OCI-LY7 (cell line): ENCODE data around the gene DZIP1L. TPM values are rescaled to one million over a fixed set of nuclear protein-coding genes. Genes with fewer than 3 reads are reported as not detected.

Experiments used
- BruUV-seq: library from RNA; stranded (reverse); fragments of 400-500 nt; replicated peaks from 2 replicates; lab custom pipeline; 2021; lab: Mats Ljungman, UMichigan
- CTCF ChIA-PET: fragments of 300-600 bp; sonication (Branson Sonifier 250); formaldehyde crosslinking; loops from one replicate; lab custom pipeline; 2022; ENCODE audit warnings: antibody characterized with exemption; ENCODE audit not compliant: unreplicated experiment; lab: Charles Lee
- POLR2A ChIA-PET: fragments of 300-600 bp; sonication (Branson Sonifier 250); formaldehyde crosslinking; loops from one replicate; lab custom pipeline; 2022; ENCODE audit warnings: antibody characterized with exemption; lab: Charles Lee
- DNase-seq: peaks from one replicate; pipeline ENCODE4 v3.0.0-alpha.2; 2015; ENCODE audit warnings: low spot score
- H2AFZ ChIP-seq: fragments of 200-600 bp; sonication (generic), shearing (Covaris generic); 2 replicates; pipeline ENCODE4 v1.6.1; 2014; ENCODE audit warnings: mild to moderate bottlenecking, antibody characterized with exemption, low read length, moderate library complexity
- H3K27ac ChIP-seq: fragments of 200-600 bp; sonication (generic); 2 replicates; pipeline ENCODE4 v1.5.1; 2014; ENCODE audit warnings: mixed run types, low read depth, mild to moderate bottlenecking, moderate library complexity, low read length, inconsistent platforms; ENCODE audit not compliant: poor library complexity, severe bottlenecking
- H3K36me3 ChIP-seq: fragments of 200-600 bp; sonication (generic); 2 replicates; pipeline ENCODE4 v1.6.1; 2014; ENCODE audit warnings: mild to moderate bottlenecking, antibody characterized with exemption, low read length, moderate library complexity, mixed read lengths; ENCODE audit not compliant: insufficient read depth
- H3K4me1 ChIP-seq: fragments of 200-600 bp; sonication (generic); 2 replicates; pipeline ENCODE4 v1.5.1; 2014; ENCODE audit warnings: mild to moderate bottlenecking, low read length; ENCODE audit not compliant: insufficient read depth, poor library complexity, severe bottlenecking
- H3K4me2 ChIP-seq: fragments of 200-600 bp; sonication (generic); 2 replicates; pipeline ENCODE4 v1.6.1; 2014; ENCODE audit warnings: mild to moderate bottlenecking, low read length
- H3K4me3 ChIP-seq: fragments of 200-600 bp; sonication (generic); 2 replicates; pipeline ENCODE4 v1.5.1; 2014; ENCODE audit warnings: mild to moderate bottlenecking, low read depth, low read length; ENCODE audit not compliant: poor library complexity, severe bottlenecking
- H3K79me2 ChIP-seq: fragments of 200-600 bp; sonication (generic); 2 replicates; pipeline ENCODE4 v1.6.1; 2016; ENCODE audit warnings: low read depth, mild to moderate bottlenecking, low read length, moderate library complexity, mixed read lengths; ENCODE audit not compliant: insufficient read depth
- H3K9me2 ChIP-seq: fragments of 200-600 bp; sonication (generic); 2 replicates; pipeline ENCODE4 v1.6.1; 2016; ENCODE audit warnings: mild to moderate bottlenecking, low read length, mixed read lengths; ENCODE audit not compliant: insufficient read depth
- H3K9me3 ChIP-seq: fragments of 200-600 bp; sonication (generic); 2 replicates; pipeline ENCODE4 v1.6.1; 2014; ENCODE audit warnings: mild to moderate bottlenecking, mixed run types, low read length, mixed read lengths
- H4K20me1 ChIP-seq: fragments of 200-600 bp; sonication (generic); 2 replicates; pipeline ENCODE4 v1.6.1; 2014; ENCODE audit warnings: mild to moderate bottlenecking, antibody characterized with exemption, low read length, moderate library complexity, mixed read lengths; ENCODE audit not compliant: insufficient read depth
- CTCF ChIP-seq: fragments of 200-600 bp; sonication (generic); conservative IDR thresholded peaks from 2 replicates; pipeline ENCODE4 v1.5.1; 2014; ENCODE audit warnings: mild to moderate bottlenecking, antibody characterized with exemption, low read length, moderate library complexity, mixed read lengths
- EZH2phosphoT487 ChIP-seq: fragments of 200-600 bp; sonication (generic); IDR thresholded peaks from 2 replicates; pipeline ENCODE4 v1.6.1; 2018; ENCODE audit warnings: low read depth, borderline replicate concordance, mild to moderate bottlenecking, mixed run types, antibody characterized with exemption, low read length, moderate library complexity, mixed read lengths
- intact Hi-C: fragments of 100-400 bp; cut with micrococcal nuclease; formaldehyde crosslinking; loops from one replicate; pipeline ENCODE4 v1.10.0; 2022; ENCODE audit not compliant: unreplicated experiment
- total RNA-seq, 2 experiments: library from RNA; depleted of rRNA in 1 of 2; stranded (reverse); fragments of >200 nt in 1 of 2; shearing (Covaris generic) in 1 of 2; gene quantifications; 2 replicates each; pipeline ENCODE4 v1.2.3, GENCODE V29; 2014 to 2022

DZIP1L gene
- total RNA-seq, 2 experiments from 2014 or later: not detected

- H3K4me1 ChIP-seq: peaks cover 8% of the 10 kb centered on the region
- no peak for DNase-seq
- TF ChIP-seq CTCF (no peak), EZH2phosphoT487 (no peak)
- H3K4me2 ChIP-seq: no peak overlapping the region
- CTCF ChIA-PET: no interaction called here
- no peak overlapping the region for H2AFZ ChIP-seq
- H4K20me1 ChIP-seq: no peaks in the 10 kb centered on the region
- no peaks in the 10 kb centered on the region for H3K9me2 ChIP-seq
- no peaks in the 10 kb centered on the region for H3K36me3 ChIP-seq
- BruUV-seq: no TSS peak
- POLR2A ChIA-PET: interaction anchor here (0.8 kb wide), 1 partner anchor 12 kb away, joined by 3 read pairs; no protein-coding TSS in a partner anchor
- H3K79me2 ChIP-seq: no peaks in the 10 kb centered on the region
- H3K9me3 ChIP-seq: no peaks in the 10 kb centered on the region
- H3K4me3 ChIP-seq: no peak overlapping the region
- intact Hi-C loops: no loop called here
- no peak overlapping the region for H3K27ac ChIP-seq
Observed at GRCh38 chr3:138057384-138057783, 58.0 kb downstream of the DZIP1L start.

- BruUV-seq: no TSS peak
- CTCF ChIA-PET: no interaction called here
- Histone ChIP-seq H4K20me1 (no peaks in the 10 kb centered on the region), H3K9me2 (no peaks in the 10 kb centered on the region), H3K9me3 (no peaks in the 10 kb centered on the region), H3K79me2 (no peaks in the 10 kb centered on the region), H3K4me2 (no peak overlapping the region), H3K36me3 (no peaks in the 10 kb centered on the region), H3K4me3 (no peak overlapping the region), H2AFZ (no peak overlapping the region), H3K27ac (no peak overlapping the region), H3K4me1 (no peaks in the 10 kb centered on the region)
- no peak for TF ChIP-seq EZH2phosphoT487
- TF ChIP-seq CTCF: no peak
- intact Hi-C loops: no loop called here
- no peak for DNase-seq
- POLR2A ChIA-PET: interaction anchor here (0.7 kb wide), 1 partner anchor 50 kb away, joined by 4 read pairs; no protein-coding TSS in a partner anchor
Observed at GRCh38 chr3:138054057-138054456, 61.4 kb downstream of the DZIP1L start.

- DNase-seq: peak; percentile 26
- Histone ChIP-seq H3K4me3 (no peak overlapping the region), H3K27ac (no peak overlapping the region), H3K36me3 (no peaks in the 10 kb centered on the region), H3K79me2 (no peaks in the 10 kb centered on the region), H3K9me3 (no peaks in the 10 kb centered on the region), H3K4me1 (no peaks in the 10 kb centered on the region), H4K20me1 (no peaks in the 10 kb centered on the region), H3K9me2 (no peaks in the 10 kb centered on the region), H3K4me2 (no peak overlapping the region), H2AFZ (no peak overlapping the region)
- intact Hi-C loops: no loop called here
- TF ChIP-seq EZH2phosphoT487 (no peak), CTCF (peak; percentile 78)
- no TSS peak for BruUV-seq
- POLR2A ChIA-PET: no interaction called here
- CTCF ChIA-PET: no interaction called here
Observed at GRCh38 chr3:138051947-138052802, 63.2 kb downstream of the DZIP1L start.
